CD4-positive, alpha-beta T cell treated with Interleukin-17A for 4 hours (primary cell): ENCODE results near the gene RPL37.
"Not testable (repeated sequence)": the region's sequence is repeated elsewhere in the genome, so short reads cannot be mapped to it uniquely, and the experiment has no call there.

Experiments used
- DNase-seq: peaks from one replicate; pipeline ENCODE4 v3.0.0-alpha.2; 2020; ENCODE audit warnings: mixed read lengths

The RPL37 gene

GRCh38 chr5:40794877-40795276 is 40.1 kb downstream of the RPL37 start:
- not testable (repeated sequence) for DNase-seq

GRCh38 chr5:40794340-40794739 is 40.7 kb downstream of the RPL37 start:
- DNase-seq = not testable (repeated sequence)

GRCh38 chr5:40792691-40793090 is 42.3 kb downstream of the RPL37 start:
- DNase-seq = not testable (repeated sequence)

DNA sequence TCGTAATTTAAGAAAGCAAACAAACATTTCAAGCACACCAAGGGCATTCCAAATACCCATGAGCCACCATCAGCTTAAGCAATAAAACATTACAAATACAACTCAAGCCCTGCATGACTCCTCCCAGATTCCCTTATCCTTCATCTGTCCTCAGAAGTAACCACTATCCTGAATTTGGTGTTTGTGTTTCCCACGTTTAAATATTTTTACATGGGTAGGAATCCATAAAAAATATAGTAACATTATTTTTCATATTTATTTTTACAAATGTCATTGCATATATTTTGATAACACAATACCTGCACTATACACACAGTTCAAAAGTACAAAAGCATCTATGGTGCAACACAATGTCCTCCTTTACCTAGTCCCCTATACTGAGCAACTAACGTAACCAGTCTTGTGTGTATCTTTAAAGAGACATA is 43.3 kb downstream of the RPL37 start:
- no peak for DNase-seq

DNA sequence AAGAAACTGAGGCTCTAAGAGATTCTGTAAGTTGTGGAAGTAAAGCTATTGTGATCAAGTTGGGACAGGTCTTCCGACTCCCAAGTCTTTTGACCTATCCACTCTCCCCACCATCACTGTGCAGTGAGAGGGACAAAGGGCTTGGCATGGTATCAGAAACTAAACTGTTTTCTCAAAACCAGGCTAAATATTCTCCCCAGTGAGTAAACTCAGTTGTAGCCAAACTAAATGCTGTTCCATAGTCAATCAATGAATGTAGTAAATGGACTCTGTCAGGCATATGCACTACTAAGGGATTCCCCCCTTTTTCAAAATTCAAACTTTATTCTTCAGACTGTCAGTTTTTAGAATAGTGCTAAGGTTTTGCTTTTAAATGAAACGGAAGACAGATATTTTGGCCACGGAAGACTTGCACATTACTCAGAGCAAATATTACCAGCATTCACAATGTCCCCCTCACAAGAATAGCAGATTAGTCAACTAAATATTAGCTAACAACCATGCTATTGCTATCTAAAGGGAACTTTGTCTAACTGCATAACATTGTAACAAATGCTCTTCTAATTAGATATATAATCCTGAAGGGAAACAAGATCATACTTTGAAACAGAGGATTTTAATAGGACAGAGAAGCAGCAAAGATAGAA is 44.0 kb downstream of the RPL37 start:
- DNase-seq = no peak

DNA sequence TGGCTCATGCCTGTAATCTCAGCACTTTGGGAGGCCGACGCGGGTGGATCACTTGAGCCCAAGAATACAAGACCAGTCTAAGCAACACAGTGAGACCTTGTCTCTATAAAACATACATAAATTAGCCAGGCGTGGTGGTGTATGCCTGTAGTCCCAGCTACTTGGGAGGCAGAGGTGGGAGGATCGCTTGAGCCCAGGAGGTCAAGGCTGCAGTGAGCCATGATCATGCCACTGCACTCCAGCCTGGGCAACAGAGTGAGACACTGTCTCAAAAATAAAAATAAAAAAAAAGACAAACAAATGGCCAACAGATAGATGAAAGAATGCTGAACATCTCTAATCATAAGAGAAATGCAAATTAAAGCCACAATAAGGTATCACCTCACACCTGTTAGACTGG is 46.1 kb downstream of the RPL37 start:
- DNase-seq = not testable (repeated sequence)

GRCh38 chr5:40787986-40788385 is 47.0 kb downstream of the RPL37 start:
- no peak for DNase-seq

DNA sequence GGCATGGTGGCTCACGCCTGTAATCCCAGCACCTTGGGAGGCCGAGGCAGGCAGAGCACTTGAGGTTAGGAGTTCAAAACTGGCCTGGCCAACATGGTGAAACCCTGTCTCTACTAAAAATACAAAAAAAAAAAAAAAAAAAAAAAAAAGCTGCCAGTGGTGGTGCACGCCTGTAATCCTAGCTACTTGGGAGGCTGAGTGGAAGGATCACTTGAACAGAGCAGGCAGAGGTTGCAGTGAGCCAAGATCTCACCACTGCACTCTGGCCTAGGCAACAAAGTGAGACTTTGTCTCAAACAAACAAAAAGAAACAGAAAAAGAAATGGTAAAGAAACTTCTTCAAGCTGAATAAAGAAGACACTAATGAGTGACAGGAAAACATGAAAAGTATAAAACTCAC is 48.4 kb downstream of the RPL37 start:
- DNase-seq = not testable (repeated sequence)

DNA sequence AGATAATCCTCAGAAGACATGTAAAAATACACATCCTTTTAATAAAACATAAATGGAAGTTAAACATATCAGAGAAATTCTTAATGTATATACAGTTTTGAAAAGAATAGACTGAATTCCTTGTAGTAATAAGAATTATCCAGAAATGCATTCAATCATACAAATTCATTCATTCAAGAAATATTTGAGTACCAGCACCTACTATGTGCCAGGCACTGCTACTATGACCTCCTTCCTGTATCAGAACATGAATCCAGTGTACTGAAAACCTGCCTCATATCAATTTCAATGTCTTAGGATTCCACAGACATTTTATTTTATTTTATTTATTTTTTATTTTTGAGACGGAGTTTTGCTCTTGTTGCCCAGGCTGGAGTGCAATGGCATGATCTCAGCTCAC is 50.1 kb downstream of the RPL37 start:
- DNase-seq = no peak

- DNase-seq = no peak
These were observed 50.9 kb downstream of the RPL37 start for GRCh38 chr5:40784027-40784653.

DNA sequence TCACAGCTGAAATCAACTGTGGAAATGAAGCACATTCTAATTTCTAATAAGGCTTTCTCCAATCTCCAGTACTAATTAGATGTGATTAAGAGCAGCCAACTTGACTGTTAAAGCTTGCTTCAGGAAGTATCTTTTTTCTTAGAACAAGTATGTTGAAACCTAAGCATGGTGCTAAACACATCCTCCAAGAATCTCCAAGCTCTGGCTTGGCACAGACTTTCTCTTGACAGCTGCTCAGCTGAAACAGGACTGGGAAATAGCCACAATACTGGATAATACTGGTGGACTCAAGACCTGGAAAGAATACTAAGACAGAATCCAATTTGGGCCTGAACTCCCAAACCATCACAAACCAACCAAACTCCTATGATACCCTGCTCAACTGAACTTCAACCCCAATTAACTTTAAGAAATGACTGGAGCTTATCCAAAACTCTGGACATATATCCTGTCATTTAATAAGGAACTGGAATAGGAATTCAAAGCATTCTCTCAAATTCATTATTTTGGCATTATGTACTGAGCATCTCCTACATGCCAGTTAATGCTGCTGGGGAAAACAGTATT is 53.1 kb downstream of the RPL37 start:
- no peak for DNase-seq

DNA sequence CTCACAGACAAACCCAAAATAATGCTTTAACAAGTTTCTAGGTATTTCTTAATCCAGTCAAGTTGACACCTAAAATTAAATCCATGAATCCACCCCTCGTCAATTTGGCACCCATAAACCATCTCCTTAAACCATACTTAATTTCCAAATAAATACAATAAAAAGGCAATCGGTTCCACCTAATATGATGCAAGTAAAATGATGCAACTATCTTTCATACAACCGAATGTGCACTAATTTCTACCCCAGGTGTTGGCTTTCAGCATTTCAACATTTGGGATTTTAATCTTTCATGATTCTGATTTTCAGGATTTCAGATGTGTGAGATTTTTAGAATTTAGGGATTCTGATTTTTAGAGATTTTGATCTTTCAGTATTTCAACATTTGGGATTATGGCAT is 54.2 kb downstream of the RPL37 start:
- DNase-seq = no peak

DNA sequence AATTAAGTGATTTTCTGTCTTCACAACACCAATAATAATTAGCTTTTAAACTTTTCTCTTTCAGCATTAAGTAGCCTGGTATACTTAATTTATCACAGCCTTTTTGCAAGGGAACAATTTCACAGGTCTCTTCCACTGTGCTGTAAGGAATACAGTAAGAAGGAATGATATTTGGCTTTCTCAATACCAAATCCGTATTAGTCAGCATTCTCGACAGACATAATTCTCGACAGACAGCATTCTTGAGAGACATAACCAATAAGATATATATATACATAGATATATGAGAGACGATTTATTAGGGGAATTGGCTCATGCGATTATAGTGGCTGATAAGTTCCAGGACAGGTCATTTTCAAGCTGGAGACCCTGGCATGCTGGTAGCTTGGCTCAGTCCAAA is 54.8 kb downstream of the RPL37 start:
- no peak for DNase-seq

- DNase-seq = no peak
These were observed 55.5 kb downstream of the RPL37 start for GRCh38 chr5:40779561-40779960.

- no peak for DNase-seq
These were observed 56.9 kb downstream of the RPL37 start for GRCh38 chr5:40778133-40778532.

DNA sequence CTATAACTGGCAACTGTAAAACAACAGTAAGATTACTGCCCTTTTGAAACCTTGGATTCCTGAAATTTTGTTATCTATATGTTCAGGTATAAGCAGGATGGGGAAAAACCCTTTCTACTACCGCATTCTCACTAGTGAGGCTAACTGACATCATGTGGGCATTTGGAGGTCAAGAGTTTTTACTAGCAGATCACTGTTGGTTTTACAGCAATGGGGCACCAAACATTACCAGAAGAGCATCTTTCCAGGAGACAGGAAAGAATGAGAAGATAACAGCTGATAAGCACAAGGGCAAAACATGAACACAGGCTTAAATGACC is 58.4 kb downstream of the RPL37 start:
- no peak for DNase-seq

- no peak for DNase-seq
These were observed 59.0 kb downstream of the RPL37 start for GRCh38 chr5:40775846-40776657.
